HCT116 (cell line): ENCODE measurements around the gene SEL1L2. TPM values are rescaled to one million over a fixed set of nuclear protein-coding genes. Genes with fewer than 3 reads are reported as not detected.
A peak's percentile ranks its signal among the peaks of the same experiment; 100 is the strongest.

Experiments used
- ATAC-seq: fragments of 200-7000 bp; cut with Tn5 transposase; 2 replicates; pipeline ENCODE4 v1.9.1; 2020; ENCODE audit warnings: mild to moderate bottlenecking, moderate library complexity
- BruUV-seq: library from RNA; stranded (reverse); fragments of 400-500 nt; replicated peaks from 2 replicates; lab custom pipeline; 2021; lab: Mats Ljungman, UMichigan
- CTCF ChIA-PET: fragments of 300-600 bp; sonication (Branson Sonifier 250); formaldehyde crosslinking; loops from one replicate; lab custom pipeline; 2021; ENCODE audit warnings: antibody characterized with exemption; lab: Charles Lee
- POLR2A ChIA-PET: fragments of 300-600, 350-600 bp; sonication (Branson Sonifier 250); formaldehyde crosslinking; loops from one replicate; lab custom pipeline; 2021; ENCODE audit warnings: antibody characterized with exemption; lab: Charles Lee
- RAD21 ChIA-PET, 2 experiments: fragments of 300-600 bp; sonication (Branson Sonifier 250); formaldehyde crosslinking; loops; one replicate each; lab custom pipeline; 2023; ENCODE audit warnings: low total read pairs in 2 of 2; ENCODE audit not compliant: uncharacterized antibody in 2 of 2, unreplicated experiment in 2 of 2, low non-redundant PET in 1 of 2; lab: Charles Lee
- DNase-seq: peaks from one replicate; pipeline ENCODE4 v3.0.0-alpha.2; 2010; ENCODE audit warnings: low read depth, low spot score
- H2AFZ ChIP-seq: fragments of 200-600 bp; shearing (Covaris generic), sonication (generic); 2 replicates; pipeline ENCODE4 v1.6.1; 2017; ENCODE audit warnings: low read depth, mixed run types, mixed read lengths, antibody characterized with exemption, low read length; ENCODE audit not compliant: poor library complexity, severe bottlenecking
- H3K27ac ChIP-seq: 2 replicates; pipeline ENCODE4 v1.5.1; 2012; ENCODE audit warnings: low read depth, low read length
- H3K27me3 ChIP-seq: fragments of 200-600 bp; sonication (generic); 2 replicates; pipeline ENCODE4 v1.6.1; 2016; ENCODE audit warnings: mixed run types, low read length, mixed read lengths; ENCODE audit not compliant: insufficient read depth
- H3K36me3 ChIP-seq, 2 experiments: fragments of 200-500 bp in 1 of 2; fragments of 200-600 bp in 1 of 2; sonication (Bioruptor generic) in 1 of 2; sonication (generic) in 1 of 2; 2 replicates each; pipeline versions ENCODE4 v1.5.1 to v1.6.1; 2014 to 2016; ENCODE audit warnings: low read length in 2 of 2, inconsistent platforms in 1 of 2, mixed read lengths in 1 of 2, mixed run types in 1 of 2; ENCODE audit not compliant: insufficient read depth in 2 of 2, control insufficient read depth in 1 of 2
- H3K4me1 ChIP-seq, 2 experiments: fragments of 200-600 bp in 1 of 2; sonication (generic) in 1 of 2; 2 replicates each; pipeline versions ENCODE4 v1.5.1 to v1.6.1; 2012 to 2017; ENCODE audit warnings: low read length in 2 of 2, inconsistent platforms in 1 of 2, mild to moderate bottlenecking in 1 of 2, mixed read lengths in 1 of 2, mixed run types in 1 of 2, moderate library complexity in 1 of 2; ENCODE audit not compliant: insufficient read depth in 2 of 2, control insufficient read depth in 1 of 2
- H3K4me2 ChIP-seq: fragments of 200-600 bp; sonication (generic); 2 replicates; pipeline ENCODE4 v1.6.1; 2017; ENCODE audit warnings: mixed run types, low read length, mixed read lengths
- H3K4me3 ChIP-seq, 2 experiments: fragments of 200-600 bp in 1 of 2; sonication (generic) in 1 of 2; replicated peaks in 1 of 2; 2 replicates each; pipeline ENCODE4 v1.5.1; 2011 to 2016; ENCODE audit warnings: low read length in 2 of 2, control low read depth in 1 of 2, low read depth in 1 of 2, mild to moderate bottlenecking in 1 of 2, mixed read lengths in 1 of 2, mixed run types in 1 of 2
- H3K79me2 ChIP-seq: fragments of 200-600 bp; sonication (generic); 2 replicates; pipeline ENCODE4 v1.6.1; 2017; ENCODE audit warnings: mild to moderate bottlenecking, mixed run types, low read length, moderate library complexity, mixed read lengths; ENCODE audit not compliant: insufficient read depth
- H3K9ac ChIP-seq: fragments of 200-600 bp; sonication (generic); 2 replicates; pipeline ENCODE4 v1.6.1; 2016; ENCODE audit warnings: low read length, mixed read lengths
- H3K9me2 ChIP-seq: fragments of 200-600 bp; sonication (generic), shearing (Covaris generic); 2 replicates; pipeline ENCODE4 v1.6.1; 2017; ENCODE audit warnings: mixed run types, mild to moderate bottlenecking, moderate library complexity; ENCODE audit not compliant: insufficient read depth
- H3K9me3 ChIP-seq, 2 experiments: fragments of 200-500 bp in 1 of 2; fragments of 200-600 bp in 1 of 2; sonication (Bioruptor generic) in 1 of 2; sonication (generic) in 1 of 2; 2 replicates each; pipeline ENCODE4 v1.6.1; 2014 to 2017; ENCODE audit warnings: low read length in 2 of 2, mixed read lengths in 2 of 2, inconsistent platforms in 1 of 2, low read depth in 1 of 2, mild to moderate bottlenecking in 1 of 2, mixed run types in 1 of 2, moderate library complexity in 1 of 2; ENCODE audit not compliant: control insufficient read depth in 1 of 2, insufficient read depth in 1 of 2
- H4K20me1 ChIP-seq: fragments of 200-600 bp; sonication (generic), shearing (Covaris generic); 2 replicates; pipeline ENCODE4 v1.6.1; 2017; ENCODE audit warnings: mixed run types, mild to moderate bottlenecking, moderate library complexity; ENCODE audit not compliant: insufficient read depth
- FOSL1 ChIP-seq: IDR thresholded peaks from 2 replicates; pipeline ENCODE4 v1.6.1; 2012; ENCODE audit warnings: low read depth
- POLR2A ChIP-seq: IDR thresholded peaks from 2 replicates; pipeline ENCODE4 v1.7.0; 2011; ENCODE audit warnings: borderline replicate concordance; ENCODE audit not compliant: insufficient read depth, insufficient read length; ENCODE audit errors: extremely low read depth
- POLR2AphosphoS5 ChIP-seq: IDR thresholded peaks from 2 replicates; pipeline ENCODE4 v1.6.1; 2011; ENCODE audit warnings: mild to moderate bottlenecking, low read depth, low read length, moderate library complexity
- REST ChIP-seq: IDR thresholded peaks from 2 replicates; pipeline ENCODE4 v1.6.1; 2012; ENCODE audit warnings: low read depth
- SIN3A ChIP-seq: IDR thresholded peaks from 2 replicates; pipeline ENCODE4 v1.6.1; 2012; ENCODE audit warnings: low read depth
- TCF7L2 ChIP-seq: IDR thresholded peaks from 2 replicates; pipeline ENCODE4 v1.7.0; 2011; ENCODE audit warnings: borderline replicate concordance, inconsistent platforms; ENCODE audit not compliant: insufficient read depth, insufficient read length; ENCODE audit errors: extremely low read depth
- ZNF274 ChIP-seq: fragments of 200-500 bp; sonication (Bioruptor generic); IDR thresholded peaks from 2 replicates; pipeline ENCODE4 v1.6.1; 2014; ENCODE audit warnings: mild to moderate bottlenecking, low read depth, low read length, inconsistent platforms
- intact Hi-C: fragments of 100-400 bp; cut with micrococcal nuclease; formaldehyde crosslinking; loops from 2 replicates; pipeline ENCODE4 v1.10.0; 2022
- total RNA-seq: library from RNA; stranded (reverse); gene quantifications from one replicate; pipeline ENCODE4 v1.2.1, GENCODE V29; 2021; ENCODE audit not compliant: unreplicated experiment
- TF ChIP-seq, protein P1 (sequence below): IDR thresholded peaks from 2 replicates; pipeline ENCODE4 v1.6.1; 2012
- TF ChIP-seq, protein P2 (sequence below): IDR thresholded peaks from 2 replicates; pipeline ENCODE4 v1.6.1; 2011; ENCODE audit warnings: mild to moderate bottlenecking, low read length, moderate library complexity; ENCODE audit not compliant: insufficient replicate concordance; ENCODE audit errors: extremely low read depth

SEL1L2 gene
- total RNA-seq, 1 experiment from 2014 or later, result not detected

- Histone ChIP-seq H3K9me3 (no peaks in the 10 kb centered on the region), H3K4me2 (0 out of 2 replicates have a peak overlapping the region, but pooled peaks have one; percentile 22), H3K9ac (no peak overlapping the region), H3K79me2 (no peaks in the 10 kb centered on the region), H3K9me2 (no peaks in the 10 kb centered on the region), H4K20me1 (no peaks in the 10 kb centered on the region), H2AFZ (no peak overlapping the region), H3K4me3 (no peak overlapping the region), H3K4me1 (no peaks in the 10 kb centered on the region), H3K27ac (no peak overlapping the region), H3K36me3 (no peaks in the 10 kb centered on the region), H3K27me3 (no peaks in the 10 kb centered on the region)
- no TSS peak for BruUV-seq
- CTCF ChIA-PET, result no interaction called here
- RAD21 ChIA-PET, result no interaction called here
- DNase-seq (no peak), ATAC-seq (no peak)
- TF ChIP-seq REST, result no peak
- TF ChIP-seq POLR2AphosphoS5, result no peak
- TF ChIP-seq POLR2A, result no peak
- TF ChIP-seq, protein P1, sequence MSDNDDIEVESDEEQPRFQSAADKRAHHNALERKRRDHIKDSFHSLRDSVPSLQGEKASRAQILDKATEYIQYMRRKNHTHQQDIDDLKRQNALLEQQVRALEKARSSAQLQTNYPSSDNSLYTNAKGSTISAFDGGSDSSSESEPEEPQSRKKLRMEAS, result no peak
- TF ChIP-seq ZNF274, result no peak
- no peak for TF ChIP-seq TCF7L2
- TF ChIP-seq FOSL1, result no peak
- TF ChIP-seq SIN3A, result no peak
- TF ChIP-seq, protein P2, sequence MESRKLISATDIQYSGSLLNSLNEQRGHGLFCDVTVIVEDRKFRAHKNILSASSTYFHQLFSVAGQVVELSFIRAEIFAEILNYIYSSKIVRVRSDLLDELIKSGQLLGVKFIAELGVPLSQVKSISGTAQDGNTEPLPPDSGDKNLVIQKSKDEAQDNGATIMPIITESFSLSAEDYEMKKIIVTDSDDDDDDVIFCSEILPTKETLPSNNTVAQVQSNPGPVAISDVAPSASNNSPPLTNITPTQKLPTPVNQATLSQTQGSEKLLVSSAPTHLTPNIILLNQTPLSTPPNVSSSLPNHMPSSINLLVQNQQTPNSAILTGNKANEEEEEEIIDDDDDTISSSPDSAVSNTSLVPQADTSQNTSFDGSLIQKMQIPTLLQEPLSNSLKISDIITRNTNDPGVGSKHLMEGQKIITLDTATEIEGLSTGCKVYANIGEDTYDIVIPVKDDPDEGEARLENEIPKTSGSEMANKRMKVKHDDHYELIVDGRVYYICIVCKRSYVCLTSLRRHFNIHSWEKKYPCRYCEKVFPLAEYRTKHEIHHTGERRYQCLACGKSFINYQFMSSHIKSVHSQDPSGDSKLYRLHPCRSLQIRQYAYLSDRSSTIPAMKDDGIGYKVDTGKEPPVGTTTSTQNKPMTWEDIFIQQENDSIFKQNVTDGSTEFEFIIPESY, result no peak
- POLR2A ChIA-PET, result no interaction called here
- intact Hi-C loops, result no loop called here
Observed at GRCh38 chr20:14036567-14036966, 46.2 kb upstream of the SEL1L2 start.
